ENCODE data around the gene LSM12.
A peak's percentile ranks its signal among the peaks of the same experiment; 100 is the strongest.

The LSM12 gene

DNA sequence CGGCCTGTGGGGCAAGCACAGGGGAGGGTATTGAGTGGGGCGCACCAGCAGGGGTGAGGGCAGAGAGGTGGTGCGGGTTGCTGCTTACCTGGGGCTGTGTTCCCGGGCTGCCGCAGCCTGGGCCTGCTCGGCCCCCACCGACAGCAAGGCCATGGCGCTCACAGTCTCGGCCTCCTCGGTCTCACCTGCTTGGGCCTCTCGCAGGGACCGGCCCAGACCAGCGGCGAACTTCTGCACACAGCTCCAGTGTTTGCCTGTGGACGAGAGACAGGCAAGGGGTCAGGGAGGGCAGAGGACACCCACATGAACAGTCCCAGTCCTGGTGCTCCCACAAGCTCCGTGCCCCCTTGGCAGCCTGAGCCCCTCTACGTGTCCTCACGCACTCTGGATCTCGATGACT is 11.9 kb upstream of the LSM12 start:
- Mint-ChIP-seq H3K4me1 (no peaks in the 10 kb centered on the region), H3K36me3 (ENCODE audit: insufficient read depth) (peaks cover 31% of the 10 kb centered on the region), H3K4me3 (no peak overlapping the region), H3K9me3 (no peaks in the 10 kb centered on the region), H3K27me3 (no peaks in the 10 kb centered on the region), H3K27ac (ENCODE audit: low read depth) (no peak overlapping the region)
- DNase-seq (ENCODE audit: low spot score in 2 of 2) (no peak), ATAC-seq (replicated peaks; ENCODE audit: extremely low read depth, poor library complexity, severe bottlenecking) (no peak)

GRCh38 chr17:44077595-44077909 is 11.1 kb upstream of the LSM12 start:
- DNase-seq (ENCODE audit: low spot score in 2 of 2), result no peak
- ATAC-seq (replicated peaks; ENCODE audit: extremely low read depth, poor library complexity, severe bottlenecking), result no peak
- Mint-ChIP-seq H3K4me3 (peak overlapping the region; percentile 25), H3K4me1 (peaks cover 6% of the 10 kb centered on the region), H3K27ac (ENCODE audit: low read depth) (no peak overlapping the region), H3K9me3 (no peaks in the 10 kb centered on the region), H3K27me3 (no peaks in the 10 kb centered on the region), H3K36me3 (ENCODE audit: insufficient read depth) (peaks cover 27% of the 10 kb centered on the region)

DNA sequence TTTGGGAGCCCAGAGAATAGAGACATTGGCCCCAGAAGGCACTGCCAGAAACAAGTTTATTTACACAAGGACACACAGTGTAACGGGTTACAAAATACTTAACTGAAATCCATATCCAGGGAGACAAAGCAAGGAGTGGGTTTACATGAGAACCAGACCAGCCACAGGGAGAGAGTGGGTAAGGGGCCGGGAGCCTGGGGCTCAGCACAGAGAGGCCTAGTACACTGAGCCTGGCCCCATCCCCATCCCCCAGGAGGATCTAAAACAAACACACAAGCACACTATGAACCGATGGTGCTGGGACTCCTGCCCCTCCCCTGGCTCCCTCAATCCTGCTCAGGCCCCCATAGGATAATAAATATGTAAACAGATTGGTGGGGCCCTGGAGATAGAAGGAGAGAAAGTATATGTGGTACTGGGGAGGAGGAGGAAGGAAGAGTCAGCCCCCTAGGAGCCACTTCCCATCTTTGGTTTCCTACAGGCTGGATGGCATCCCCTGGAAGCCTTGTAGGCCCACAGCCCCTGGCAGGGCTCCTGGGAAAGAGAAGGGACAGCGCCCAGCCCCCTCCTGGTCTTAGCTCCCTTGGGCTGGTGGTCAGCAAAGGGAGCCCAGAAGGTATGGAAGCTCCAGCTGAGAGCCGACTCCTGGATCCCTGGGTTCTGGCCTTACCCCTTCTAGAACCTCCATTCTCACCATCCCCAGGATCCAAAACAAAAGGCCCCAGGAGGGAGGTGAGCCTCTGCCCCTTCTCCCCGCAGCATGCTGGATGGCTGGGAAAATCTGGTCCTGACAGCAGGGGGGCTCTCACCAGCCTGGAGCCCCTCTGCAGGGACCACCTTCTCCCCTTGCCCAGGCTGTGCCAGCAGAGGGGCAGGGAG is 10.5 kb upstream of the LSM12 start:
- no peaks in the 10 kb centered on the region for H3K27me3 Mint-ChIP-seq
- DNase-seq (ENCODE audit: low spot score in 2 of 2), result no peak
- no peak overlapping the region for H3K4me3 Mint-ChIP-seq
- H3K9me3 Mint-ChIP-seq, result no peaks in the 10 kb centered on the region
- H3K4me1 Mint-ChIP-seq, result peaks cover 9% of the 10 kb centered on the region
- no peak for ATAC-seq (replicated peaks; ENCODE audit: extremely low read depth, poor library complexity, severe bottlenecking)
- no peak overlapping the region for H3K27ac Mint-ChIP-seq (ENCODE audit: low read depth)
- H3K36me3 Mint-ChIP-seq (ENCODE audit: insufficient read depth), result peaks cover 23% of the 10 kb centered on the region

GRCh38 chr17:44075598-44076293 is 9.3 kb upstream of the LSM12 start:
- H3K27ac Mint-ChIP-seq (ENCODE audit: low read depth), result peak overlapping the region; percentile 47
- no peak overlapping the region for H3K4me3 Mint-ChIP-seq
- DNase-seq (ENCODE audit: low spot score in 2 of 2), result no peak

DNA sequence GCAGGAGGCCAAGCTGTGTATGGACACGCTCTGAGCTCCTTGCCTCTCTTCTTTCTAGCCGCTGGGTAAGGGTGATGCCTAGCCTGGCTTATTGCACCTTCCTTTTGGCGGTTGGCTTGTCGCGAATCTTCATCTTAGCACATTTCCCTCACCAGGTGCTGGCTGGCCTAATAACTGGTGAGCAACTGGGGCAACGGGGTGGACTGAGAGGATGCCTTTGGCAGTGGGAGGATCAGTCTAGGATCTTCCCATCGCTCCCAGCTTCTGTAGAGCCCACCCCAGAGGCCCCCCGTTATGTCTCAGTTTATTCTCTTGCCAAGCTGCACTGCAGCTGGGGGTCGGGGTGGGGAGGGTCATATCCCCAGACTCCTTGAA is 8.4 kb upstream of the LSM12 start:
- H3K27ac Mint-ChIP-seq (ENCODE audit: low read depth), result peak overlapping the region; percentile 47
- H3K9me3 Mint-ChIP-seq, result no peaks in the 10 kb centered on the region
- no peaks in the 10 kb centered on the region for H3K27me3 Mint-ChIP-seq
- peaks cover 28% of the 10 kb centered on the region for H3K4me1 Mint-ChIP-seq
- H3K4me3 Mint-ChIP-seq, result no peak overlapping the region
- ATAC-seq (replicated peaks; ENCODE audit: extremely low read depth, poor library complexity, severe bottlenecking) (no peak), DNase-seq (ENCODE audit: low spot score in 2 of 2) (no peak)
- H3K36me3 Mint-ChIP-seq (ENCODE audit: insufficient read depth), result peaks cover 24% of the 10 kb centered on the region

More at GRCh38 chr17:44075598-44076293, 9.3 kb upstream of the LSM12 start:
- H3K36me3 Mint-ChIP-seq (ENCODE audit: insufficient read depth), result peaks cover 25% of the 10 kb centered on the region
- no peaks in the 10 kb centered on the region for H3K27me3 Mint-ChIP-seq
- peaks cover 21% of the 10 kb centered on the region for H3K4me1 Mint-ChIP-seq
- no peak for ATAC-seq (replicated peaks; ENCODE audit: extremely low read depth, poor library complexity, severe bottlenecking)
- H3K9me3 Mint-ChIP-seq, result no peaks in the 10 kb centered on the region

DNA sequence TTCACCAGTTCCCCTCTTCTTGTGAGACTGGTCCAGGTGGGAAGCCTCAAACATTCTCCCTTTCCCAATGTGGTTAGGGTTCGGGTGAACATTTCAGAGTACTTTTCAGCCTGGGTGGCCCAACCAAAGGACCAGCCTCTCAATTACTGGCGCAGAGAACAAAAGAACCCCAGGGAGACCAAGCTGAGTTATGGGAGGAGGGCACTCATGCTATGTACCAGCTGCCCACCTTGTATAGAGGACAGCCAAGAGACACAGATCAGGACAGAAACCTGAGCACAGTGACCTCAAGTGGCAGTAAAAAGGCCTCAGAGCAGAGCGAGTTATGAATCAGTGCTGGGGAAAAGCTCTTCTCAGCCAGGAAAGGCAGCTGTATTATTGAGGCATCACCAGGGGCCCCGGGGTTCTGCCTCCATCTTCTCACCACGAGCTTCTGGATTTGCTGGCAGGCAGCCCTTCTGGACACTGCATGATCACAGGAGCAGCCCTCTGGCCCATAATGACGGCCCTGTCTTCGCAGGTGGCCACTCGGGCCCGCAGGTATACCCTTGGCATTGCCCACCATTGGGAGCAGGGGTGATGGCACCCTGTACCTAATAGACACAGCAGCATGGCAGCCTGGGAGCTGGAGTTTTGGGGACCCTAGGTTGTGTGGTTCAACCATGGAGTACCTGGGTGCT is 7.9 kb upstream of the LSM12 start:
- DNase-seq (ENCODE audit: low spot score in 2 of 2), result no peak
- Mint-ChIP-seq H3K9me3 (no peaks in the 10 kb centered on the region), H3K27ac (ENCODE audit: low read depth) (peak overlapping the region; percentile 46), H3K36me3 (ENCODE audit: insufficient read depth) (peaks cover 22% of the 10 kb centered on the region), H3K4me3 (no peak overlapping the region), H3K27me3 (no peaks in the 10 kb centered on the region), H3K4me1 (peaks cover 30% of the 10 kb centered on the region)
- no peak for ATAC-seq (replicated peaks; ENCODE audit: extremely low read depth, poor library complexity, severe bottlenecking)

DNA sequence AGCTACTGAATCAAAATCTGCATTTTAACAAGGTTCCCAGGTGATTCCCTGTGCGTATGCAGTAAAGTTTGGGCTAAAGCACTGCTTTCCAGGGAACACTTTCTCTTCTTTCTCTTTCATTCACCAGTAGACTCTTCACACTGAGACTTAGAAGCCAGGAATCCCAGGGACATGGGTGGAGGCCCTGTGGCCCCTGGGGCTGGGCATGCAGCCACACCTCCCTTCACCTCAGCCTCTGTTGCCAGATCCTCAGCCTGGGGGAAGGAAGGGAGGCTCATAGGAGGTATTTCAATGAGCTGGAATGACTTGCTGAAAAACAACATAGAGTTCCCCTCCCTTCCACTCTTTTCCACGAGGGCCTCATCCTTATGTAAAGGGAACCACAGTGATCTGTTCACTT is 5.3 kb upstream of the LSM12 start:
- Mint-ChIP-seq H3K27ac (ENCODE audit: low read depth) (peak overlapping the region; percentile 94), H3K4me1 (peaks cover 32% of the 10 kb centered on the region)
- ATAC-seq (replicated peaks; ENCODE audit: extremely low read depth, poor library complexity, severe bottlenecking), result no peak

GRCh38 chr17:44071198-44071520 is 4.7 kb upstream of the LSM12 start:
- Mint-ChIP-seq H3K4me1 (peaks cover 37% of the 10 kb centered on the region), H3K27me3 (no peaks in the 10 kb centered on the region), H3K4me3 (peak overlapping the region; percentile 89), H3K9me3 (no peaks in the 10 kb centered on the region), H3K27ac (ENCODE audit: low read depth) (peak overlapping the region; percentile 94), H3K36me3 (ENCODE audit: insufficient read depth) (peaks cover 10% of the 10 kb centered on the region)
- ATAC-seq (replicated peaks; ENCODE audit: extremely low read depth, poor library complexity, severe bottlenecking), result no peak
- DNase-seq (ENCODE audit: low spot score in 2 of 2), result no peak

More for the DNA sequence above, 5.3 kb upstream of the LSM12 start:
- Mint-ChIP-seq H3K36me3 (ENCODE audit: insufficient read depth) (peaks cover 10% of the 10 kb centered on the region), H3K27me3 (no peaks in the 10 kb centered on the region), H3K9me3 (no peaks in the 10 kb centered on the region), H3K4me3 (peak overlapping the region; percentile 89)
- DNase-seq (ENCODE audit: low spot score in 2 of 2), result no peak

- peak within 1 kb of the TSS; percentile 94 for H3K27ac Mint-ChIP-seq (ENCODE audit: low read depth)
- H3K27me3 Mint-ChIP-seq, result no peaks in the 10 kb centered on the region
- no peaks in the 10 kb centered on the region for H3K9me3 Mint-ChIP-seq
- H3K4me3 Mint-ChIP-seq, result peak within 1 kb of the TSS; percentile 89
- peaks cover 14% of the 10 kb centered on the region for H3K36me3 Mint-ChIP-seq (ENCODE audit: insufficient read depth)
- ATAC-seq (replicated peaks; ENCODE audit: extremely low read depth, poor library complexity, severe bottlenecking), result peak; percentile 48
- DNase-seq (ENCODE audit: low spot score in 2 of 2), result peak; percentile 35 to 36
- H3K4me1 Mint-ChIP-seq, result peaks cover 41% of the 10 kb centered on the region
These were observed 4.2 kb upstream of the LSM12 start, which contains the start of gene G6PC3 for GRCh38 chr17:44070455-44071197. G6PC3 (plus strand) TSS chr17:44070735; CDS start chr17:44070966, 231 bp downstream.

GRCh38 chr17:44069974-44070454 is 3.5 kb upstream of the LSM12 start:
- DNase-seq (ENCODE audit: low spot score in 2 of 2), result no peak

GRCh38 chr17:44067545-44067940 is 1.1 kb upstream of the LSM12 start:
- DNase-seq (ENCODE audit: low spot score in 2 of 2), result no peak
- Mint-ChIP-seq H3K27ac (ENCODE audit: low read depth) (peak overlapping the region; percentile 87), H3K4me3 (peak overlapping the region; percentile 87), H3K9me3 (no peaks in the 10 kb centered on the region), H3K4me1 (peaks cover 53% of the 10 kb centered on the region), H3K27me3 (no peaks in the 10 kb centered on the region), H3K36me3 (ENCODE audit: insufficient read depth) (peaks cover 18% of the 10 kb centered on the region)
- ATAC-seq (replicated peaks; ENCODE audit: extremely low read depth, poor library complexity, severe bottlenecking), result no peak

More at GRCh38 chr17:44069974-44070454, 3.5 kb upstream of the LSM12 start:
- Mint-ChIP-seq H3K36me3 (ENCODE audit: insufficient read depth) (peaks cover 13% of the 10 kb centered on the region), H3K9me3 (no peaks in the 10 kb centered on the region), H3K4me3 (peak overlapping the region; percentile 89), H3K4me1 (peaks cover 45% of the 10 kb centered on the region), H3K27ac (ENCODE audit: low read depth) (peak overlapping the region; percentile 94), H3K27me3 (no peaks in the 10 kb centered on the region)
- no peak for ATAC-seq (replicated peaks; ENCODE audit: extremely low read depth, poor library complexity, severe bottlenecking)

DNA sequence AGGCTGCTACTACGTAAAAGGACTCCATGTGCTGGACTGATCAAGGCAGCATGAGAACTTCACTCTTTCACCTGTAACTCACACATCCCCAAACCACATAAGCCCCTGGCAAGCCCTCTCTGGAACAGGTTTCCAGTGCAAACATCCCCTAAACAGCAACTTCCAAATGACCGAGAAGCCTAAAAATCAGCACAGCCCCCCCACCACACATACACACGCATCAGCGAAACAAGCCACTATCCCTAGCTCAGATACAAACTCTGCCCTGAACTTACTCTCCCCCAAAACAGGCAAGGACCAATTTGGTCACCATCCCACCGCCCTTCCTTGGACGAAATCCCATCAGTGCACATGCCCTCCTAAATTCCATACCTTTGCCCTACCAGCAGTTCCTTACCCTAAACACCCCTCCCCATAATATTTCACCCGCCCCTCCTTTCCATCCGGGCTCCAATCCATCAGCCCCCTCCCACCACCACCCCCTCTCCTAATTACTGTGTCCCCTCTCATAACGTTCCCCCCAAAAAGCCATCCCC is 735 bp downstream of the LSM12 start:
- ATAC-seq (replicated peaks; ENCODE audit: extremely low read depth, poor library complexity, severe bottlenecking), result no peak
- Mint-ChIP-seq H3K27me3 (no peaks in the 10 kb centered on the region), H3K36me3 (ENCODE audit: insufficient read depth) (peaks cover 23% of the 10 kb centered on the region), H3K4me3 (peak overlapping the region; percentile 87), H3K27ac (ENCODE audit: low read depth) (peak overlapping the region; percentile 87), H3K4me1 (peaks cover 45% of the 10 kb centered on the region), H3K9me3 (no peaks in the 10 kb centered on the region)
- no peak for DNase-seq (ENCODE audit: low spot score in 2 of 2)

Measured in central memory CD8-positive, alpha-beta T cell (primary cell).